Activated naive CD4-positive, alpha-beta T cell treated with anti-CD3 and anti-CD28 coated beads, Interleukin-2, amount 50 U/mL, for 72 hours (primary cell): ENCODE data around the gene GRK5. TPM values are rescaled to one million over a fixed set of nuclear protein-coding genes. Genes with fewer than 3 reads are reported as not detected.
"Not testable (repeated sequence)": the region's sequence is repeated elsewhere in the genome, so short reads cannot be mapped to it uniquely, and the experiment has no call there.

ENCODE experiments used
- ATAC-seq, 2 donors: fragments of 150-1000 bp; cut with Tn5 transposase; 2 replicates each; pipeline ENCODE4 v1.10.0; 2021; ENCODE audit warnings: mild to moderate bottlenecking in 2 of 2, moderate library complexity in 2 of 2
- DNase-seq, 2 donors: peaks; one replicate each; pipeline ENCODE4 v3.0.0; 2021 to 2022; ENCODE audit warnings: low spot score in 2 of 2
- H3K27ac Mint-ChIP-seq, 2 donors: one replicate each; pipeline ENCODE4 v1.8.0; 2022; ENCODE audit warnings: mild to moderate bottlenecking in 2 of 2, mixed read lengths in 2 of 2
- H3K36me3 Mint-ChIP-seq, 2 donors: one replicate each; pipeline ENCODE4 v1.8.0; 2022; ENCODE audit warnings: mixed read lengths in 2 of 2
- H3K9me3 Mint-ChIP-seq, 2 donors: one replicate each; pipeline ENCODE4 v1.8.0; 2022; ENCODE audit warnings: mixed read lengths in 2 of 2
- total RNA-seq, 2 donors: library from RNA; stranded (reverse); gene quantifications; one replicate each; pipeline ENCODE4 v1.2.3, GENCODE V29; 2022

The GRK5 gene
- total RNA-seq, 2 donors from 2014 or later = 21.2 to 34.5 TPM

DNA sequence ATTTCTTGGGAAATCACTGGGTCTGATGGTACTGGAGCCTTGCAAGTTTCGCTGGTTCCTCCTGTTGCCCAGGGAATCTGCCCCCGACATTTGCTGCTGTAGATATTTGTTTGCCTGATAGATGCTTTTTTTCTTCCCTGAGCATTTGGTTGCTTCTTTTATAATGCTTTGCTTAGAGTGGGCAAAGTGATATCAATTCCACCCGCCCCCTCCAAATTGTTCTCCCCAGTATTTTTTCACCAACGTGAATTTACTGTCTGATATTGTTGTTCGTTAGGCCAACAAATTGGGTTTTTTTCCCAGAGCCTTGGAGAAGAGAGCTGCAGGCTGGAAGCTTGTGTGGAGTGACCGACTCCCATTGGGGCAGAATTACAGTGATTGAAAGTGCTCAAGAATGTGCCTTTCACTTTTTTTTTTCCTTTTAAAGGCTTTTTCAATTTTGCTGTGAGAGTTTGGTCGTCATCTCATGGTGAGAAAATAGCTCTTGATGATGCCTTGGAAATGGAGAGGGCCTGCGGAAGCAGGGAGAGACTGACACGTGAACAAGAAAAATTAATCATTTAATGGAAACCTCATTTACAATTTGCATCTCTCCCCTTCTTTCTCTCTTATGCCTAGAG is 2.5 kb downstream of the GRK5 start:
- Mint-ChIP-seq H3K9me3 (no peaks in the 10 kb centered on the region), H3K27ac (peak overlapping the region; percentile 90 to 92), H3K36me3 (peaks cover 14 to 16% of the 10 kb centered on the region in 2 donors)
- no peak for ATAC-seq
- DNase-seq = peak in 1 of 2 donors; percentile 54

DNA sequence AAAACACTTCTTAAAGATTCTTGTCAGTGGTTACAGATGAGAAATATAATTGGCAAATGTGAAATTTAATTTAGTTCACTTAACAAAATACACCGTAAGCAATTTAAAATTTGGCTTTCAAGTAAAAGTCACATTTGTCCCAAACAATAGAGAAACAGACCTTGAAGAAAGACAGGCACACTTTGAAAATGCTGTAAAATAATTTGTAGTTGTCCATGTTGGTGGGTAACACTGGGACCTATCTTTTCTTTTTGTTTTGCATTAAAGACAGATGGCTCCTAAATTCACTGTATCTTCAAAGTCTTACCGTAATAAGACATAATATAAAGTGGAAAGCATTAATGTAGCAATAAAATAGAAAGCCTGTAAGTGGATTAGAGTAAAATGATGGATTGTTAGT is 3.3 kb downstream of the GRK5 start:
- Mint-ChIP-seq H3K36me3 (peaks cover 14 to 16% of the 10 kb centered on the region in 2 donors), H3K27ac (peak overlapping the region; percentile 93 to 98), H3K9me3 (no peaks in the 10 kb centered on the region)
- no peak for ATAC-seq
- no peak for DNase-seq

DNA sequence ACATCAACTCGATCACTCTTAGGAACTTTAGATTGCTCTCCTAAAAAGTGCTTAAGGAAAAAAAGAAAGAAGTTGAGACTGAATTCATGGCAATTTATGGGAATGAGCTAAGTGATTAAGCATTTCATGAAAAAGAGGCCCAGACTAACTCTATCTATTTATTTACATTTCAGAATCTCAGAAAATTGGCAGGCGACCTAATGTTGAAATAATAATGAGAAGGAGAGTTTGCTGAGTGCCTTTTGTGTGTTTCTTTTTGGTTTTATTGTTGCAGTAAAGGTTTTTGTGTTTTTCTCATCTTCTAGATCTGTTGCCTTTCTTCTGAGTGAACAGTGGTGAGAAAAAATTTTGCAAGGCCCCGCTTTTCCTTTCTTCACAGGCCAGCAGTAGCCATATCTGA is 3.8 kb downstream of the GRK5 start:
- no peaks in the 10 kb centered on the region for H3K9me3 Mint-ChIP-seq
- peaks cover 12 to 15% of the 10 kb centered on the region in 2 donors for H3K36me3 Mint-ChIP-seq
- no peak for ATAC-seq
- H3K27ac Mint-ChIP-seq = peak overlapping the region; percentile 93 to 98
- DNase-seq = no peak

DNA sequence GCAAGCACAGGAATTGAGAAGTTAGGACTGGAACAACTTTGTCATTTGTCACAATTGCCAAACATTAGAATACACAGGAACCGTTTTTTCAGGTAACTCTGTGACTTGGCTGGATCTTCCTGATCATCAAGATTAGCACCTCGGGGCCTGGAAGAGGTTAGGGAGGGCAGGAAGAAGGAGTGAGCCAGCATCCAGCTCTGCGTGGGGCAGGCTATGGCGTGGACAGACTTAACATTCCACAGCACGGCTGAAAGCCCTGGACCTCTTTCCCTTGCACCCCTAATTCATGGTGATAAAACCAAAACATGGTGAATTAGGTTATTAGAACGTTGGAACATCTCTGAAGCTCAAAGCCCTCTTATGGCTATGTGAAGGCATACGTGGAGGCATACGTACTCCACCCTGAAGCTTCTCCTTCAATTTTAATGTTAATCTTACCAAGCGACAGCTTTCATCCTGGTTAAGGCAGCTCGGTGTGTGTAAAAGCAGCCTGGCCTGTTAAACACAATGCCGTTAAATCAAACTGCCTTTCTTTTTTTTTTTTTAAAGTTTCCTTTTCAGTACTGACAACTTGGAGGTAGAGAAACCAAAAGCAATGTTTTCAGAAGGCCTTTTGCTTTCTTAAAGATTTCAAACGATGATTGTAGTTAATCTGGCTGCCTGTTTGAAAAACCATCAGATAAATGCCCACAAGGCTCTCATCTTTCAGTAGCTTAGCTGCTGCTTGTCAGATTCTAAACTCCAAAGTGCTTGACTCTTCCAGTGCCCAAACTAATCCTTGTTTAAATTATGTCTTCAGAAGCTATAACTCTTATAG is 4.5 kb downstream of the GRK5 start:
- no peak for ATAC-seq
- peak overlapping the region; percentile 93 to 98 for H3K27ac Mint-ChIP-seq
- peak in 1 of 2 donors; percentile 52 for DNase-seq
- no peaks in the 10 kb centered on the region for H3K9me3 Mint-ChIP-seq
- peaks cover 8 to 11% of the 10 kb centered on the region in 2 donors for H3K36me3 Mint-ChIP-seq

DNA sequence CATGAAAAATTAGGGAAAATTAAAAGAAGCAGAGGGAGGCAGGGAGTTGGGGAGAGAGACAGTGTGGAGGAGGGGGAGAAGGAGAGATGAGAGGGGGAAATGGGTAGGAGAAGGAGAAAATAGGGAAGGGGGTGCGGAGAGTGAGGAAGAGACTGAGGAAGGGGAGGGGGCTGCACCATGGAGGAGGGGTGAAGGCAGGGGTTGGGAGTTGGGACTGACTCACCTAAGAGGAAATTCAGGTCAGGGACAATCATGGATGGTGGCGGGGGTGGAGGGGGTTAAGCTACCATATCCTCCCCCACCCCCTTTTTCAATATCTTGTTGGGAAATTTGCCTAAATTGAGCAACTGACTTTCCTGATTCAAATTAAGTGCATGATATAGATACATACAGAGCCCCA is 8.0 kb downstream of the GRK5 start:
- H3K27ac Mint-ChIP-seq = peak overlapping the region in 1 of 2 donors; percentile 53
- no peak for DNase-seq
- H3K36me3 Mint-ChIP-seq = peaks cover 8 to 18% of the 10 kb centered on the region in 2 donors
- no peak for ATAC-seq
- no peaks in the 10 kb centered on the region for H3K9me3 Mint-ChIP-seq

DNA sequence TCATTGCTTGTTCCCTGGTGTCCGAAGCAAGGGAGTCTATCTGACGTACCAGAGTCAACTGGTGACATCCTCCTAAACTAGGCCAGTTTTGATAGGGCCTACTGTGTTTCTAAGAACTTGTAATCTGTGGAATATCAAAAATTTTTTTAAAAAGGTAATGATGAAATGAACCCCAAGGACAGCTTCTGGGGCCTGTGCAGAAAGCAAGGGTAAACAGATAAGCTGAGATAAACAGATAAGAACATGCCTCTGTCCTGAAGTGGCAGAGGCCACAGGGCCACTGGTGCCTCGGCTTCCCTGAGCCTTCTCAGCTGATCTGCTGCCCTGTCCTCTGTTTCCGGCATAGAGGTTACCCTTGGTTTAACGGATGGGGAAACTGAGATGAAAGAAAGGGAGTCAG is 8.8 kb downstream of the GRK5 start:
- no peaks in the 10 kb centered on the region for H3K9me3 Mint-ChIP-seq
- no peak overlapping the region for H3K27ac Mint-ChIP-seq
- ATAC-seq = no peak
- H3K36me3 Mint-ChIP-seq = peaks cover 8 to 18% of the 10 kb centered on the region in 2 donors
- DNase-seq = no peak

DNA sequence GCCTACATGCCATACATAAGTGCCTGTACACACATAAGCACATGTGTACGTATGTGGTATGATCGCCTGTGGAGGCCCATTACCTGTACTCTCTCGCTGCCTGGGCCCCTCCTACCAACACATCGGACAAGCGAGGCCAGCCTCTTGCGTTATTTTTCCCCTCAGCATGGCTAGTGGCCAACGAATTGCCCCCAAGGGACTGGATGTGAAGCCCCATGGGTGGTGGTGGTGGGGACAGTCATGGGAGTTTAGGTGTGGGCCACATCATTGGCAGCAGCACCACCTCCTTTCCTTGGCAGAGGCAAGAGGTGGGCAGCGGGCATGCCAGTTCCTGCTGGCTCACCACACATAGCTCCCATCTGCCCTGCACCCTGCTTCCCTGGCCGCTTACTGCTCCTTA is 10.0 kb downstream of the GRK5 start:
- H3K9me3 Mint-ChIP-seq = no peaks in the 10 kb centered on the region
- ATAC-seq = no peak

DNA sequence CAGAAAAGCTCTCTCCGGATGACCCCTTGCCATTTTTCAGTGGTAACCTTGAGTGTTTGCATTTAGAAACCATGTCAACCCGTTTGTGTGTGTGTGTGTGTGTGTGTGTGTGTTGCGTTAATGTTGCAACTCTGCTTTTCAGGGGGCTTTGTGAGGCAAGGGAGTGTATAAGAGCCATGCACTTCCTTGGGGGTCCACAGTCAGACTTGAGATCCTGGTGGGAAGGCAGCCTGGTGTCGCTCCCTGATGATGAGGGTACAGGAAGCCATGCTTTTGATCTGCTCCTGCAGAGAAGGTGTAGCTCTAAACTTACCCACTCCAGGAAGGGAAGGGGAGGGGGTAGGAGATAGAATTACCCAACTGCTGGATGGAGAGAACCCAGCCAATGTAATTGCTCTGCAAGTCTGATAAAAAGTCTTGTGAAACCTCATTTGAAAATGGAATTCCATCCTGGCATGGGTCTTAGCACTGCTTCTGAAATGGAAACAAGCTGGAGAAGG is 10.7 kb downstream of the GRK5 start:
- peaks cover 0 to 7% of the 10 kb centered on the region in 2 donors for H3K36me3 Mint-ChIP-seq
- DNase-seq (no peak), ATAC-seq (no peak)
- H3K9me3 Mint-ChIP-seq = no peaks in the 10 kb centered on the region
- H3K27ac Mint-ChIP-seq = no peak overlapping the region

More for the DNA sequence above, 10.0 kb downstream of the GRK5 start:
- DNase-seq = no peak
- Mint-ChIP-seq H3K36me3 (peaks cover 6 to 14% of the 10 kb centered on the region in 2 donors), H3K27ac (no peak overlapping the region)

DNA sequence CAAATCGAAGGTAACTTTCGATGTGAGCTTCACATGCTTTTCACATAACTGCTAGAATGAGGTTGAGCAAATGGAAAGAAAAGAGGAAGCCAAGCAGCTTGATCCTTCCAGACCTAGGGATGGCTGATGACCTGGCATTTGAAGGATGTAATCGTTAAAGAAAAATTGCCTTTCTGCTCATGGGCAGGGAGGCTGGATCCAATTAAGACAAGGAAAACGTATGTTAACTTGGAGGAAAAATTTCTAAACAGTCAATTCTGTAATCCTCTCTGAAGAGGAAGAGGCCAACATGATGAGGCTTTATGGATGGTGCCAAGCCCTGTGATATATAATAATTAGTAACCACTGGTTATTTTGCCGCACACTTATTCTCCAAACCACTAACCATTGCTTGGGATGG is 12.5 kb downstream of the GRK5 start:
- Mint-ChIP-seq H3K27ac (no peak overlapping the region), H3K9me3 (no peaks in the 10 kb centered on the region), H3K36me3 (peaks cover 0 to 7% of the 10 kb centered on the region in 2 donors)
- DNase-seq = no peak
- ATAC-seq = no peak

DNA sequence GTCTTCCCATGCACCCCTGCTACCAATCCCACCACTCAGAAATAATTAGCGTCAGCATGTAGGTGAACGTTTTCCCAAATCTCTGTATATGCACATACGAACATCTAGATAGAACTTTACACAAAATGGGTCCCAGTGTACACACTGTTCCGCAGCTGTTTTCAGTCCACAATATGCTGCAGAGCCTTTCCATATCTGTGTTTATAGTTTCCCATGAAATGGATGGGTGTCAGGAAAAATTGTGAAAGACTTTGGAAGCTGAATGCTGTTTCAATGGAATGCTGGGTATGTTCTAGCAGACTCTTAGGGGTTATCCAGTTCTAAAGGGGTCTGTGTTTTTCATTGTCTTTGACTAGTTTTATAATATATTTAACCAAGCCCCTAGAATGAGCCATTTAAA is 13.8 kb downstream of the GRK5 start:
- DNase-seq (no peak), ATAC-seq (no peak)
- Mint-ChIP-seq H3K9me3 (no peaks in the 10 kb centered on the region), H3K27ac (no peak overlapping the region), H3K36me3 (peaks cover 0 to 7% of the 10 kb centered on the region in 2 donors)

DNA sequence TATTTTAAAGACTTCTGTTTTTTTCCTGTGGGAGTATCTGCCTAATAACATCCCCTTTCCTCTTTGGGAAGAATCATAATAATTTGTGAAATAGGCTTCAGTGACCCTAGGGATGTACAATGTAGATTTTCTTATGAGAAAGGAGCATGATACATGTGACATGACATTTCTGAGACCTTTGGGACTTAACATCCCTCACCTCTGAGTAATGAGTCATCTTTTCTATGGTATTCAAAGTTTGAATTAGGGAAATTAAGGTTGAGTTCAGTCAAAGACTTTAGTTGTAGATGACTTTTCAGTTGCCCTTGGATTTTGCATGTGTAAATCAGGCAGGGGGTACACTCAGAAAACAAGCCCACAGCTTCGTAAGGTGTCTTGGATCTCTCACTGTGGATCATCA is 14.3 kb downstream of the GRK5 start:
- H3K9me3 Mint-ChIP-seq = no peaks in the 10 kb centered on the region
- peak; percentile 71 to 95 for ATAC-seq
- H3K27ac Mint-ChIP-seq = peak overlapping the region in 1 of 2 donors; percentile 58
- no peak for DNase-seq
- peaks cover 0 to 7% of the 10 kb centered on the region in 2 donors for H3K36me3 Mint-ChIP-seq

DNA sequence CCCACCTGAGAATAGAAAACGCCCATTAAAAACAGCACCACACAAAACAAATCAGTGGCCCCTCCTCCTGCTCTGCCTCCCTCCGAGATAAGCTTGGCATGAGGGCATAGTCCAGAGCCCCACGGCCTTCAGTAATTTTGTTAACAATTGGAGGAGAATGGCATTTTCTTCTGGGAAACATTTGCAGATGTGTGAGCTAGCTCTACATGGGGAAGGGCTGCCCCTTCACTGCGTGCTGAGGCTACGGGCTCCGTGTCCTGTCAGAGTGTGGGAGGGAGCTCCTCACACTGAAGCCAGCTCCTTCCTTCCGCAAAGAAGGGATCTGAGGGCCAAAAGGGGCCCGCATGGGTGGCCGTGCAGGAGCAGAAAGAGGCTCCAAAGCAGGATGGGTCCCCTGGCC is 15.2 kb downstream of the GRK5 start:
- DNase-seq (no peak), ATAC-seq (no peak)
- Mint-ChIP-seq H3K9me3 (no peaks in the 10 kb centered on the region), H3K27ac (peak overlapping the region in 1 of 2 donors; percentile 58), H3K36me3 (peaks cover 0 to 7% of the 10 kb centered on the region in 2 donors)

DNA sequence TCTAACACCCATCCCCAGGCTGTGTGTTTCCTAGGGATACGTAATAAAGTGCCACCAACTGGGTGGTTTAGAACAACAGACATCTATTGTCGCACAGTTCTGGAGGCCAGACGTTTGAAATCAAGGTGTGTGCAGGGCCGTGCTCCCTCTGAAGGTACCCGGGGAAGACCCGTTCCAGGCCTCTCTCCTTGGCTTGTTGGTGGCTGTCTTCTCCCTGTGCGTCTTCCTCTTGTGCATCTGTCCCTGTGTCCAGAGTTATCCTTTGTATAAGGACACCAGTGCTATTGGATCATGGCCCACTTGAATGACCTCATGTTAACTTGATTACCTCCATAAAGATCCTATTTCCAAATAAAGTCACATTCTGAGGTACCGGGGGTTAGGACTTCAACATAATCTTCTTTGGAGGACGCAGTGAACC is 15.6 kb downstream of the GRK5 start:
- Mint-ChIP-seq H3K27ac (no peak overlapping the region), H3K36me3 (peaks cover 0 to 7% of the 10 kb centered on the region in 2 donors), H3K9me3 (no peaks in the 10 kb centered on the region)
- no peak for ATAC-seq
- no peak for DNase-seq

DNA sequence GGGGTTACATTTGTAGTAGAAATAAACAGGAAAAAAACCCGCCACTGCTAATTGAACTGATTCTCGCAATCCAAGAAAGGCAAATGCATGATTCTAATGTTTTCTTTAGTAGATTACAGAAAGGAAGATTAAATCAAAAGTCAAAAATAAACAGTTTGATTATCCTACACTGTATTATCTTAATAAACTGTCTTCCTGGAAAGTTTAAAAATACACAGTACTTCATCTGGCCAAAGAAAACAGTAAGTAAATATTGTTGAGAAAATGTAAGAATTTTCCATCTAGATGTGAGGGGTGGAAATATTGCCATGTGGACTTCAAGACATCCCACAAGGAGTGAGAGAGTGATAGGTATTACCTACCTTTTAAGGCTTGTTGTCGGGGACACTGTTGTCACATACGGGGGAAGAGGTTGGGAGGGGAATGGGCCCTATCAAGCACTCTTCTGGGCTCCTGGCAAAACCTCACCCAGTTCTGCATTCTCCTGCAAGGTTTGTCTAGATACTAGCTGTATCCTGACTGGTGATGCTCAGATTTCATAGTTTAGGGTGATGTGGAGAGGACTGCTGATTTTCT is 17.8 kb downstream of the GRK5 start:
- H3K36me3 Mint-ChIP-seq = peaks cover 4 to 16% of the 10 kb centered on the region in 2 donors
- no peak overlapping the region for H3K27ac Mint-ChIP-seq
- DNase-seq (no peak), ATAC-seq (no peak)
- peaks cover 0 to 5% of the 10 kb centered on the region in 2 donors for H3K9me3 Mint-ChIP-seq

DNA sequence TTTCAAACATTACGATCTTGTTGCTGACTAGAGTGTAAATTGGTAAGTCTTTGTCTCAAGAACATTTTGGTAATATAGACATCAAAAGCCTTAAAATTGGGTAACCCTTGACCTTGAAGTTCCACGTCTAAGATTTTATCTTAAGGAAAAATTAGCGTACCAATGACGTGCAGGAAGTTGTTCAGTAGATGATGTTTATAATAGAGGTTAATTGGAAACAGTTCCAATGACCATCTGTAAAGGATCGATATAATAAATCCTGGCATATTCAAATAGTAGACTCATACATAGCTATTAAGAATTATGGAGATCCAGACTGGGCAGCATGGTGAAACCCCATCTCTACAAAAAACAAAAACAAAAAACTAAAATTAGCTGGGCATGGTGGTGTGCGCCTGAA is 20.5 kb downstream of the GRK5 start:
- Mint-ChIP-seq H3K36me3 (peaks cover 14 to 42% of the 10 kb centered on the region in 2 donors), H3K9me3 (peaks cover 8 to 26% of the 10 kb centered on the region in 2 donors), H3K27ac (no peak overlapping the region)
- ATAC-seq (no peak), DNase-seq (no peak)

DNA sequence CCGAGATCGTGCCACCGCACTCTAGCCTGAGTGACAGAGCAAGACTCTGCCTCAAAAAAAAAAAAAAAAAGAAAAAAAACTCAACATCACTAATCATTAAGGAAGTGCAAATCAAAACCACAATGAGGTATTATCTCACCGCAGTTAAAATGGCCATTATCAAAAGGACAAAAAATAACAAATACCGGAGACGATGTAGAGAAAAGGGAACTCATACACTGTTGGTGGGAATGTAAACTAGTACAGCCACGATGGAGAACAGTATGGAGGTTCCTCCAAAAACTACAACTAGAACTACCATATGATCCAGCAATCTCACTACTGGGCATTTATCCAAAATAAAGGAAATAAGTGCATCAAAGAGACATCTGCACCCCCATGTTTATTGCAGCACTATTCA is 24.3 kb downstream of the GRK5 start:
- DNase-seq (no peak), ATAC-seq (no peak)
- Mint-ChIP-seq H3K36me3 (peaks cover 14 to 51% of the 10 kb centered on the region in 2 donors), H3K9me3 (peaks cover 8 to 32% of the 10 kb centered on the region in 2 donors), H3K27ac (peak overlapping the region in 1 of 2 donors; percentile 73)

DNA sequence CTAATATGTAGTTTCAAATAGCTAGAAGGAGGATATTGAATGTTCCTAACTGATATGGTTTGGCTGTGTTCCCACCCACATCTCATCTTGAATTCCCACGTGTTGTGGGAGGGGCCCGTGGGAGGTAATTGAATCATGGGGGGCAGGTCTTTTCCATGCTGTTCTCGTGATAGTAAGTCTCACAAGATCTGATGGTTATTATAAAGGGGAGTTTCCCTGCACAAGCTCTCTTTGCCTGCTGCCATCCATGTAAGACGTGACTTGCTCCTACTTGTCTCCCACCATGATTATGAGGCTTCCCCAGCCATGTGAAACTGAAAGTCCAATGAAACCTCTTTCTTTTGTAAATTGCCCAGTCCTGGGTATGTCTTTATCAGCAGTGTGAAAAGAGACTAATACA is 25.1 kb downstream of the GRK5 start:
- H3K9me3 Mint-ChIP-seq = peaks cover 8 to 32% of the 10 kb centered on the region in 2 donors
- DNase-seq = not testable (repeated sequence)
- peak overlapping the region in 1 of 2 donors; percentile 73 for H3K27ac Mint-ChIP-seq
- H3K36me3 Mint-ChIP-seq = peaks cover 14 to 51% of the 10 kb centered on the region in 2 donors
- peak in 1 of 2 donors; percentile 46 for ATAC-seq
